Gastroesophageal sphincter (tissue), 4 donors: ENCODE measurements around the gene GATA1. TPM values are rescaled to one million over a fixed set of nuclear protein-coding genes. Genes with fewer than 3 reads are reported as not detected.

Experiments
- ATAC-seq: fragments of 150-250 bp; one replicate; pipeline ENCODE4 v1.9.1; 2016; ENCODE audit warnings: mild to moderate bottlenecking, moderate library complexity
- H3K27ac ChIP-seq, 4 donors: fragments of 200-600 bp; sonication (generic) in 3 of 4; 1 replicate in 3 of 4; 2 replicates in 1 of 4; pipeline ENCODE4 v1.5.1; 2016 to 2019
- H3K27me3 ChIP-seq: fragments of 200-600 bp; sonication (generic); one replicate; pipeline ENCODE4 v1.5.1; 2019
- H3K36me3 ChIP-seq, 2 donors: fragments of 200-600 bp; sonication (generic); one replicate each; pipeline ENCODE4 v1.5.1; 2019; ENCODE audit warnings: control low read depth in 1 of 2
- H3K4me1 ChIP-seq, 3 donors: fragments of 200-600 bp; sonication (generic); 1 replicate in 2 of 3; 2 replicates in 1 of 3; pipeline ENCODE4 v1.5.1; 2016 to 2019; ENCODE audit warnings: control low read depth in 2 of 3
- H3K4me3 ChIP-seq, 2 donors: fragments of 200-600 bp; sonication (generic); one replicate each; pipeline ENCODE4 v1.5.1; 2019; ENCODE audit warnings: mild to moderate bottlenecking in 1 of 2, moderate library complexity in 1 of 2
- H3K9me3 ChIP-seq, 3 donors: fragments of 200-600 bp; sonication (generic); one replicate each; pipeline ENCODE4 v1.5.1; 2017 to 2019; ENCODE audit warnings: control low read depth in 2 of 3
- CTCF ChIP-seq, 4 experiments: fragments of 200-600 bp in 2 of 4; fragments of 450-650 bp in 2 of 4; sonication (generic) in 1 of 4; IDR thresholded peaks; one replicate each; pipeline ENCODE4 v1.5.1; 2017 to 2019; ENCODE audit warnings: antibody characterized with exemption in 4 of 4, mild to moderate bottlenecking in 2 of 4, moderate library complexity in 2 of 4
- EP300 ChIP-seq: sonication (generic); formaldehyde crosslinking; IDR thresholded peaks from one replicate; pipeline ENCODE4 v1.6.1; 2017; ENCODE audit warnings: antibody characterized with exemption, mild to moderate bottlenecking
- POLR2A ChIP-seq, 2 donors: fragments of 450-650 bp; IDR thresholded peaks; one replicate each; pipeline ENCODE4 v1.6.1; 2017; ENCODE audit warnings: antibody characterized with exemption in 2 of 2, mild to moderate bottlenecking in 2 of 2, moderate library complexity in 1 of 2
- POLR2AphosphoS5 ChIP-seq: sonication (generic); formaldehyde crosslinking; IDR thresholded peaks from one replicate; pipeline ENCODE4 v1.6.1; 2017; ENCODE audit warnings: antibody characterized with exemption
- WGBS, 2 donors: methylation state at CpG; one replicate each; pipeline ENCODE4 v1.1.5; 2018; ENCODE audit warnings: low coverage in 1 of 2; 5-methylcytosine and 5-hydroxymethylcytosine counted together
- total RNA-seq, 4 donors: library from RNA; depleted of rRNA; stranded (reverse); fragments of >200 nt; gene quantifications; one replicate each; pipeline ENCODE4 v1.1.0, GENCODE V29; 2016

Gene GATA1
- total RNA-seq, 4 donors from 2014 or later, result not detected

GRCh38 chrX:48745222-48745621 is 41.2 kb upstream of the GATA1 start:
- Histone ChIP-seq H3K9me3 (no peaks in the 10 kb centered on the region), H3K27me3 (no peaks in the 10 kb centered on the region), H3K27ac (no peak overlapping the region), H3K4me1 (no peaks in the 10 kb centered on the region), H3K36me3 (no peaks in the 10 kb centered on the region), H3K4me3 (no peak overlapping the region)
- no peak for ATAC-seq
- WGBS, 2 donors, result 73% methylated on average over 3 of the region's 4 CpGs; no CpG with 5 or more reads in 1 of the 2 donors
- TF ChIP-seq CTCF (IDR thresholded peaks at IDR 0.05) (no peak), EP300 (no peak), POLR2A (IDR thresholded peaks at IDR 0.05) (no peak), POLR2AphosphoS5 (no peak)

- H3K27ac ChIP-seq, result no peak overlapping the region
- no peaks in the 10 kb centered on the region for H3K4me1 ChIP-seq
- no peaks in the 10 kb centered on the region for H3K9me3 ChIP-seq
- no peaks in the 10 kb centered on the region for H3K27me3 ChIP-seq
- no peaks in the 10 kb centered on the region for H3K36me3 ChIP-seq
- 47 to 80% methylated on average over 1 to 2 of the region's 8 CpGs for WGBS, 2 donors
- no peak overlapping the region for H3K4me3 ChIP-seq
- ATAC-seq, result no peak
- TF ChIP-seq EP300 (no peak), POLR2AphosphoS5 (no peak), CTCF (IDR thresholded peaks at IDR 0.05) (no peak), POLR2A (IDR thresholded peaks at IDR 0.05) (no peak)
Measured at GRCh38 chrX:48747415-48748016, 38.9 kb upstream of the GATA1 start.

GRCh38 chrX:48749182-48749581 is 37.2 kb upstream of the GATA1 start:
- TF ChIP-seq POLR2A (IDR thresholded peaks at IDR 0.05) (no peak), EP300 (no peak), POLR2AphosphoS5 (no peak), CTCF (IDR thresholded peaks at IDR 0.05) (no peak)
- Histone ChIP-seq H3K9me3 (no peaks in the 10 kb centered on the region), H3K27me3 (no peaks in the 10 kb centered on the region), H3K36me3 (no peaks in the 10 kb centered on the region), H3K4me1 (no peaks in the 10 kb centered on the region), H3K27ac (no peak overlapping the region), H3K4me3 (no peak overlapping the region)
- ATAC-seq, result no peak
- WGBS, 2 donors, result 85% methylated on average over 4 of the region's 5 CpGs; no CpG with 5 or more reads in 1 of the 2 donors

- H3K4me3 ChIP-seq, result no peak overlapping the region
- no peak overlapping the region for H3K27ac ChIP-seq
- TF ChIP-seq POLR2AphosphoS5, result no peak
- TF ChIP-seq CTCF (IDR thresholded peaks at IDR 0.05), result no peak
- no peak for TF ChIP-seq POLR2A (IDR thresholded peaks at IDR 0.05)
- no peak for TF ChIP-seq EP300
- WGBS, 2 donors, result 75 to 93% methylated on average over 2 to 3 of the region's 3 CpGs
- ATAC-seq, result no peak
- H3K27me3 ChIP-seq, result no peaks in the 10 kb centered on the region
- H3K36me3 ChIP-seq, result no peaks in the 10 kb centered on the region
- H3K9me3 ChIP-seq, result no peaks in the 10 kb centered on the region
- no peaks in the 10 kb centered on the region for H3K4me1 ChIP-seq
Measured at GRCh38 chrX:48751343-48751742, 35.0 kb upstream of the GATA1 start.

- Histone ChIP-seq H3K27ac (no peak overlapping the region), H3K27me3 (no peaks in the 10 kb centered on the region), H3K9me3 (no peaks in the 10 kb centered on the region), H3K4me3 (no peak overlapping the region), H3K4me1 (no peaks in the 10 kb centered on the region), H3K36me3 (no peaks in the 10 kb centered on the region)
- TF ChIP-seq POLR2AphosphoS5, result no peak
- no peak for TF ChIP-seq EP300
- no peak for TF ChIP-seq CTCF (IDR thresholded peaks at IDR 0.05)
- no peak for TF ChIP-seq POLR2A (IDR thresholded peaks at IDR 0.05)
- 60 to 93% methylated on average over 3 of the region's 7 CpGs for WGBS, 2 donors
- no peak for ATAC-seq
Measured at GRCh38 chrX:48752498-48752897, 33.9 kb upstream of the GATA1 start.
